ENCODE results near the gene CREB5. TPM values are rescaled to one million over a fixed set of nuclear protein-coding genes. Genes with fewer than 3 reads are reported as not detected.
A peak's percentile ranks its signal among the peaks of the same experiment; 100 is the strongest.

CREB5 gene
- total and polyA plus RNA-seq, 7 donors: 0.80 to 42.1 (median 4.6) TPM

DNA sequence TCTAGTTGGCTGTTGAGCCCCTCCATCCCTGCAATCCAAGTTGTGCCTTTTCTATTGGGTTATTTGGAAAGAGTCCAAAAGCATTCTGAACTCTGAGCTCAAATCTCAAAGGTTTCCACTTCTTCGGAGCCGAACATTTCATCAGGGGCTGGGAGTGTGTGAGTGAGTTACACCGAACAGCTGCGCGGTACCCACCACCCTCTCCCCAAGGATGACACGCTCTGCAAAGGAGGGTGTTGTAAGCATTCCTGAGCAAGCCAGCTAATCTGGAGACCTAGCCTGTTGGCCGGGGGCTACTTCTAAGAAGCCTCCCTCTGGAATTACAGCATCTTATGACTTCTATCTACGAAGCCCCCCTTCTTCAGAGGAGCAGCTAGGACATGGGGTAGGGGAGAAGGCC, 270.5 kb downstream of the CREB5 start:
- TF ChIP-seq, protein P1, sequence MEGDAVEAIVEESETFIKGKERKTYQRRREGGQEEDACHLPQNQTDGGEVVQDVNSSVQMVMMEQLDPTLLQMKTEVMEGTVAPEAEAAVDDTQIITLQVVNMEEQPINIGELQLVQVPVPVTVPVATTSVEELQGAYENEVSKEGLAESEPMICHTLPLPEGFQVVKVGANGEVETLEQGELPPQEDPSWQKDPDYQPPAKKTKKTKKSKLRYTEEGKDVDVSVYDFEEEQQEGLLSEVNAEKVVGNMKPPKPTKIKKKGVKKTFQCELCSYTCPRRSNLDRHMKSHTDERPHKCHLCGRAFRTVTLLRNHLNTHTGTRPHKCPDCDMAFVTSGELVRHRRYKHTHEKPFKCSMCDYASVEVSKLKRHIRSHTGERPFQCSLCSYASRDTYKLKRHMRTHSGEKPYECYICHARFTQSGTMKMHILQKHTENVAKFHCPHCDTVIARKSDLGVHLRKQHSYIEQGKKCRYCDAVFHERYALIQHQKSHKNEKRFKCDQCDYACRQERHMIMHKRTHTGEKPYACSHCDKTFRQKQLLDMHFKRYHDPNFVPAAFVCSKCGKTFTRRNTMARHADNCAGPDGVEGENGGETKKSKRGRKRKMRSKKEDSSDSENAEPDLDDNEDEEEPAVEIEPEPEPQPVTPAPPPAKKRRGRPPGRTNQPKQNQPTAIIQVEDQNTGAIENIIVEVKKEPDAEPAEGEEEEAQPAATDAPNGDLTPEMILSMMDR (IDR thresholded peaks at IDR 0.05): no peak
- TF ChIP-seq EP300 (IDR thresholded peaks at IDR 0.05): no peak
- no peak for TF ChIP-seq POLR2A (IDR thresholded peaks at IDR 0.05)
- no peak for TF ChIP-seq POLR2AphosphoS5 (IDR thresholded peaks at IDR 0.05)
- no peak for DNase-seq
- intact Hi-C loops (cut with DNase I): loop anchor here (5.0 to 10.0 kb wide), 3 partner anchors 56 to 498 kb away; partner anchors contain the start of gene JAZF1
- Histone ChIP-seq H3K9me3 (no peaks in the 10 kb centered on the region), H3K4me3 (no peak overlapping the region), H3K36me3 (no peaks in the 10 kb centered on the region), H3K27me3 (no peaks in the 10 kb centered on the region), H3K4me1 (peaks cover 0 to 24% (median 15%) of the 10 kb centered on the region in 4 donors), H3K27ac (no peak overlapping the region)
- 67 to 89% methylated on average over 8 of the region's 8 CpGs for WGBS, 2 donors

GRCh38 chr7:28684650-28685241, 272.4 kb downstream of the CREB5 start:
- H3K27me3 ChIP-seq: no peaks in the 10 kb centered on the region
- peak overlapping the region in 1 of 4 donors; percentile 50 for H3K4me3 ChIP-seq
- H3K36me3 ChIP-seq: no peaks in the 10 kb centered on the region
- peaks cover 0 to 38% (median 29%) of the 10 kb centered on the region in 4 donors for H3K4me1 ChIP-seq
- DNase-seq: no peak
- intact Hi-C loops (cut with DNase I): loop anchor here (5.0 to 10.0 kb wide), 3 partner anchors 57 to 500 kb away; partner anchors contain the start of gene JAZF1
- peak overlapping the region; percentile 81 to 92 (median 87) for H3K27ac ChIP-seq
- H3K9me3 ChIP-seq: no peaks in the 10 kb centered on the region
- WGBS, 2 donors: 34 to 47% methylated on average over 5 of the region's 5 CpGs
- no peak for TF ChIP-seq EP300 (IDR thresholded peaks at IDR 0.05)
- no peak for TF ChIP-seq POLR2AphosphoS5 (IDR thresholded peaks at IDR 0.05)
- no peak for TF ChIP-seq POLR2A (IDR thresholded peaks at IDR 0.05)
- TF ChIP-seq, protein P1 (IDR thresholded peaks at IDR 0.05): no peak

GRCh38 chr7:28685242-28685643, 272.9 kb downstream of the CREB5 start:
- intact Hi-C loops (cut with DNase I): loop anchor here (10.0 kb wide), 2 partner anchors 170 to 500 kb away; partner anchors contain the start of gene JAZF1

DNA sequence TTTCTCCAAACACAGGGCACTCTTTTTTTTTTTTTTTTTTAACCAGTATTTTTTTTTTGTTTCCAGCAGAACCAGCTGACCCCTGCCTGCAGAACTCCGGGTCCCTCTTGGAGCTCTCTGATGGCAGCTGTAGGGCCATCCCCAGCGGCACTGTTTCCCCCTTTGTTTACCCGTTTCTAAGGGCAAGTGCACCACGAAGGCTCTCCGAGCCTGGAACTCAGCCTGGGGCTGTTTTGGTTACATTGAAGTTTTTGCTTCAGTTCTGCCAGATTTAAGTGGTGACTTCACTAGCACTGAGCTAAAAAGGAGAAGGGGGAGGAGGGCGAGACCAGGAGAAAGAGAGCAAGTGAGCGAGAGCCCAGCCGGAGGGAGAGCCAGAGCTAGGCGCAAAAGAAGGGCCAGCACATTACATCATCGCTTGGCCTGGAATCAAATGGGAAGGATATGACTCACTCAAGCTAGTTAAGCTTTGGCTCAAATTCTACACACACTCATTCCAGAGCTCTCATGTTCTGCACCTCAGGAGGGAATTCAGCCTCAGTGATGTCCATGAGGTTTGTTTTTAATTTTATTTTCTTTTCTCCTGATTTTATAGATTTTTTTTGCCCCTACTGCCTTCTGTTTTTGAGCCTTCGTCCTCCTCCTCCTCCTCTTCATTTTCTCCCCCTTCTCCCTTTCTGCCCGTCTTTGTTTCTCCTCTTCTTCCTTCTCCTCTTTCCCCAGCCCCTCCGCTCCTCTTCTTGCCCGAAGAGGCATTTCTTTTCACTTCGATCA, 273.5 kb downstream of the CREB5 start:
- peaks cover 0 to 47% (median 29%) of the 10 kb centered on the region in 4 donors for H3K4me1 ChIP-seq
- H3K36me3 ChIP-seq: no peaks in the 10 kb centered on the region
- peak overlapping the region; percentile 11 to 50 (median 44) for H3K4me3 ChIP-seq
- TF ChIP-seq EP300 (IDR thresholded peaks at IDR 0.05) (peak in 2 of 4 donors; percentile 12 to 24), POLR2A (IDR thresholded peaks at IDR 0.05) (peak; percentile 41 to 81), POLR2AphosphoS5 (IDR thresholded peaks at IDR 0.05) (peak; percentile 89 to 97 (median 96))
- TF ChIP-seq, protein P1 (IDR thresholded peaks at IDR 0.05): no peak
- intact Hi-C loops (cut with DNase I): loop anchor here (2.0 to 10.0 kb wide), 3 partner anchors 169 to 501 kb away; partner anchors contain the start of gene JAZF1
- no peaks in the 10 kb centered on the region for H3K9me3 ChIP-seq
- H3K27me3 ChIP-seq: no peaks in the 10 kb centered on the region
- peak; percentile 98 for DNase-seq
- 3 to 5% methylated on average over 15 of the region's 15 CpGs for WGBS, 2 donors
- H3K27ac ChIP-seq: peak overlapping the region; percentile 81 to 92 (median 87)

More at GRCh38 chr7:28685242-28685643, 272.9 kb downstream of the CREB5 start:
- Histone ChIP-seq H3K9me3 (no peaks in the 10 kb centered on the region), H3K4me3 (peak overlapping the region in 3 of 4 donors; percentile 40 to 50 (median 47)), H3K4me1 (peaks cover 0 to 41% (median 29%) of the 10 kb centered on the region in 4 donors), H3K27ac (peak overlapping the region; percentile 81 to 92 (median 87)), H3K27me3 (no peaks in the 10 kb centered on the region), H3K36me3 (no peaks in the 10 kb centered on the region)
- no peak for TF ChIP-seq POLR2A (IDR thresholded peaks at IDR 0.05)
- TF ChIP-seq, protein P1 (IDR thresholded peaks at IDR 0.05): no peak
- no peak for TF ChIP-seq POLR2AphosphoS5 (IDR thresholded peaks at IDR 0.05)
- no peak for TF ChIP-seq EP300 (IDR thresholded peaks at IDR 0.05)
- DNase-seq: peak; percentile 73
- WGBS, 2 donors: 36 to 50% methylated on average over 7 of the region's 7 CpGs
